NT2/D1 (cell line): ENCODE measurements around the gene NSD2.

Source experiments
- SUZ12 ChIP-seq: IDR thresholded peaks from 2 replicates; pipeline ENCODE4 v1.6.1; 2011; ENCODE audit not compliant: insufficient read length, insufficient read depth; ENCODE audit errors: extremely low read depth
- YY1 ChIP-seq: IDR thresholded peaks from 2 replicates; pipeline ENCODE4 v1.6.1; 2011; ENCODE audit not compliant: insufficient read length, insufficient read depth

GRCh38 chr4:1993169-1993516 is 122.0 kb downstream of the NSD2 start:
- TF ChIP-seq SUZ12 (no peak), YY1 (no peak)
